IPS-18a (cell line): ENCODE results near the gene RNF114.
"Not testable (repeated sequence)": the region's sequence is repeated elsewhere in the genome, so short reads cannot be mapped to it uniquely, and the experiment has no call there.

Source experiments
- H3K27ac ChIP-seq: one replicate; pipeline ENCODE4 v1.5.1; 2013; ENCODE audit warnings: low read length
- H3K27me3 ChIP-seq: one replicate; pipeline ENCODE4 v1.6.1; 2013; ENCODE audit warnings: mild to moderate bottlenecking, low read length; ENCODE audit not compliant: control insufficient read depth, insufficient read depth
- H3K36me3 ChIP-seq: one replicate; pipeline ENCODE4 v1.6.1; 2013; ENCODE audit warnings: low read depth, low read length; ENCODE audit not compliant: control insufficient read depth
- H3K4me1 ChIP-seq: one replicate; pipeline ENCODE4 v1.6.1; 2013; ENCODE audit warnings: low read depth, low read length; ENCODE audit not compliant: control insufficient read depth
- H3K4me3 ChIP-seq: one replicate; pipeline ENCODE4 v1.5.1; 2013; ENCODE audit warnings: low read length
- H3K9ac ChIP-seq: one replicate; pipeline ENCODE4 v1.6.1; 2013; ENCODE audit warnings: mild to moderate bottlenecking, low read length, moderate library complexity
- H3K9me3 ChIP-seq: one replicate; pipeline ENCODE4 v1.6.1; 2013; ENCODE audit warnings: low read depth, low read length; ENCODE audit not compliant: control insufficient read depth

Gene RNF114

DNA sequence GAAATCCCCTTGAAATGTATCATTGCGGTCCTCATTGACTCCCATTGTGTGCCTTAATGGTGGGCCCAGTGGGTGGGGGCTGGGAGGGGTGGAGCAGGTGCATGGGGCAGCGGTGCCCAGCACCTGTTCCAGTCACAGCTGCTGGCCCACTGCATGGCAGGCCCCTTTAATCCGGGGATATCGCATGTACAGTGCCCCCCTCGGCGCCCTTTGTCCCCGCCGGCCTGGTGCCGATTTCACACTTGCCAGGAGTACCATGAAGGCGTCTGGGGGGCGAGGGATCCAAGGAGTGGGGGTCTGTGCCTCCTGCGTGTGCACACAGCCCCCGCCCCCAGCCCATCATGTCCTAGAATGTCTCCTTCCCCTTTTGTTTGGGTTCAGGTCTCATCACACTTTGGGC is 49.4 kb downstream of the RNF114 start:
- Histone ChIP-seq H3K4me1 (peaks cover 56% of the 10 kb centered on the region), H3K36me3 (no peaks in the 10 kb centered on the region), H3K27me3 (peaks cover 28% of the 10 kb centered on the region), H3K9me3 (no peaks in the 10 kb centered on the region), H3K4me3 (no peak overlapping the region), H3K27ac (no peak overlapping the region), H3K9ac (no peak overlapping the region)

DNA sequence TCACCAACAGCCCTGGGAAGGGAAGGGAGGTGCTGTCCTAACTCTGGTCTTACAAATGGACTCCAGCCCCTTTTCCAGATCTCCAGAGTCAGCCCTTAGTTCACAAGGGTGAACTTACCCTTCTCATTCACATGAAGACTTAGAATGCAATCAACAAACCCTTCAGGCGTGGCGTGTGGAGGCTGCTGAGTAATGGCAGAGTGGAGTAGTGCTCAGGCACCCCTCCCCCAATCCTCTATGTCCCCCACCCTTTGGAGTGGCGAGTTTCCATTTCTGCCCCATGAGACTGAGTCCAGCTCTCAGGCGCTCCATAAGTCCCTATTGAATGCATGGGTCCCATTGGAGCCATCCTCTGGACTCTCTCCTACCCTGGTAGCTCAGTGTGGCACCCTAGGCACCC is 49.9 kb downstream of the RNF114 start:
- H3K4me3 ChIP-seq, result no peak overlapping the region
- no peak overlapping the region for H3K9ac ChIP-seq
- no peak overlapping the region for H3K27ac ChIP-seq
- no peaks in the 10 kb centered on the region for H3K36me3 ChIP-seq
- no peaks in the 10 kb centered on the region for H3K9me3 ChIP-seq
- peaks cover 24% of the 10 kb centered on the region for H3K27me3 ChIP-seq
- peaks cover 56% of the 10 kb centered on the region for H3K4me1 ChIP-seq

DNA sequence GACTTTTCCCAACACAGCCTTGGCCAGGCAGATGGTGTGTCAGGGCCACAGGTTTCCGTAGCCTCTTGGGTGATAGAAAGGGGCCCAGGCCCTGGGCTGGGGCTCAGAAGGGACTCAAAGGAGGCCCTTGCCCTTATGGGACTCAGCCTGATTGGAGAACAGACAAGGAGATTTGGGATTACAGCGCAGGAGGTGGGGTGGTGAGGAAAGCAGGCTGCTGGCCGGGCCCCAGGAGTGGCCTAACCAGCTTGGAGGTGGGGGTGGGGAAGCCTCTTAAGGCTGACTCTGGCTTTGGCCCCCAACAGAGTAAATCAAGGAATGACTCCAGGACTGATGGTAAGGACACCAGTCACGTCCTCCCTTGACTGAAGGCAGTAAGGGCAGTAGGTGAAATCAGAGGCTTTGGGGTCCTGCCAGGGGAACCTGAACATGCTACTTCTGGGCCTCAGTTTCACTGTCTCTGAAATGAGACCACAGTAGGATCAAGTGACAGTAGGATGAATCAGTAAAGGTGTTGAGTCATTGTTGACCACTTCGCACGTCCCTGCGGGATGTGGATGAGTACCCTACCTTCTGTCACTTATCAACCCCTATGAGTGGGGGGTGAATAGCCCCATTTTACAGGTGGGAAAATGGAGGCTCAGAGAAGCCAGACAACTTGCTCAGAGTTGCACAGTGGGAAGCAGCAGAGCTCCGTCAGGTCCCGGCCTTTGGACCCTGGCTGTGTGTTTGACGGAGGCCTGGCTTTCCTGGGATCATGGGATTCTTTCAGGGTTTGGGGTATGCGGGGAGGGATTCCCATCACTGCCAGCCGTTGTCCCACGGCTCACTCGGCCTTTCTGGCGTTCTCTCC is 51.0 kb downstream of the RNF114 start:
- Histone ChIP-seq H3K9me3 (no peaks in the 10 kb centered on the region), H3K4me3 (no peak overlapping the region), H3K36me3 (no peaks in the 10 kb centered on the region), H3K4me1 (peaks cover 44% of the 10 kb centered on the region), H3K9ac (no peak overlapping the region), H3K27me3 (peaks cover 12% of the 10 kb centered on the region), H3K27ac (no peak overlapping the region)

DNA sequence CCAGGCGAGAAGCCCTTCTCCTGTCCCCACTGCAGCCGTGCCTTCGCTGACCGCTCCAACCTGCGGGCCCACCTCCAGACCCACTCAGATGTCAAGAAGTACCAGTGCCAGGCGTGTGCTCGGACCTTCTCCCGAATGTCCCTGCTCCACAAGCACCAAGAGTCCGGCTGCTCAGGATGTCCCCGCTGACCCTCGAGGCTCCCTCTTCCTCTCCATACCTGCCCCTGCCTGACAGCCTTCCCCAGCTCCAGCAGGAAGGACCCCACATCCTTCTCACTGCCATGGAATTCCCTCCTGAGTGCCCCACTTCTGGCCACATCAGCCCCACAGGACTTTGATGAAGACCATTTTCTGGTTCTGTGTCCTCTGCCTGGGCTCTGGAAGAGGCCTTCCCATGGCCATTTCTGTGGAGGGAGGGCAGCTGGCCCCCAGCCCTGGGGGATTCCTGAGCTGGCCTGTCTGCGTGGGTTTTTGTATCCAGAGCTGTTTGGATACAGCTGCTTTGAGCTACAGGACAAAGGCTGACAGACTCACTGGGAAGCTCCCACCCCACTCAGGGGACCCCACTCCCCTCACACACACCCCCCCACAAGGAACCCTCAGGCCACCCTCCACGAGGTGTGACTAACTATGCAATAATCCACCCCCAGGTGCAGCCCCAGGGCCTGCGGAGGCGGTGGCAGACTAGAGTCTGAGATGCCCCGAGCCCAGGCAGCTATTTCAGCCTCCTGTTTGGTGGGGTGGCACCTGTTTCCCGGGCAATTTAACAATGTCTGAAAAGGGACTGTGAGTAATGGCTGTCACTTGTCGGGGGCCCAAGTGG is 51.9 kb downstream of the RNF114 start:
- no peak overlapping the region for H3K9ac ChIP-seq
- H3K36me3 ChIP-seq, result no peaks in the 10 kb centered on the region
- H3K9me3 ChIP-seq, result no peaks in the 10 kb centered on the region
- H3K4me3 ChIP-seq, result no peak overlapping the region
- H3K27me3 ChIP-seq, result peaks cover 9% of the 10 kb centered on the region
- H3K4me1 ChIP-seq, result peaks cover 43% of the 10 kb centered on the region
- H3K27ac ChIP-seq, result no peak overlapping the region

DNA sequence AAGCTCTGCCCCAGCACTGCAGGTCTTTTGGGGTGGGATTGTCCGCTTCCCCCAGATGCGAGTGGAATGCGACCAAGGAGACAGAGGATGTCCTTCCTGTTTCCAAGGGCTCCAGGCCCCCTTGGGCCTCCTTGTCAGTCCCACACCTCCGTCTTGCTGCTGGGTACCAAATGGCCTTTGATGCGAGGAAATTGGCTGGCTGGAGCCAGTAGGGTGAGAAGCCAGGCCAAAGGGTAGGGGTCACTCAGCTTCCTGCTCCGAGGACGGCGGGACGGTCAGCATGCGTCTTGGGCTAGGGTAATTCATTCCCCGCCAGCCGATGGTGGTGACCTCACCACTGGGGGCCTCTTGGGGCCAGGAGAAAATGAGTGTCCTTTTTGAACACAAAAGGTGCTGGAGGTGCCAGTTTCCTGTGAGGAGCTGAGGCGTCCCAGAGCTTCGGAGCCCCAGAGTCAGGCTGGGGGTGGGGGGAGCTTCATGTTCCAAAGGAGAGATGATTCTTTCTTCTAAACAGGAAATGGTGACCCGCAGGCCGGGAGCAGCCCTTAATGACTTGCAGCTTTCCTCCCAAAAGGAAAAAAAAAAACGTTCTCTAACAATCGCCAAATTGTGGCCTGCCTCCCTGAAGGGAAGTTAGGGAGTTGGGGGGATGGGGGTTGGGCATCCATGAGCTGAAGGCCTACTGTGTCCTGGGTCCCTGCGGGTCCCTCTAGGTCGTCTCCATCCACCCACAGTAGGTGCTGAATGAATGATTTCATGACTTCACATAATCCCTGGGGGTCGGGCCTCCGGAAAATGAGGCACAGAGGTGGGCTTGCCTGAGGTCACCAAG is 53.3 kb downstream of the RNF114 start:
- H3K27me3 ChIP-seq, result no peaks in the 10 kb centered on the region
- H3K4me3 ChIP-seq, result no peak overlapping the region
- H3K4me1 ChIP-seq, result peaks cover 43% of the 10 kb centered on the region
- H3K36me3 ChIP-seq, result no peaks in the 10 kb centered on the region
- H3K9ac ChIP-seq, result peak overlapping the region; percentile 16
- H3K9me3 ChIP-seq, result no peaks in the 10 kb centered on the region
- H3K27ac ChIP-seq, result peak overlapping the region; percentile 12

DNA sequence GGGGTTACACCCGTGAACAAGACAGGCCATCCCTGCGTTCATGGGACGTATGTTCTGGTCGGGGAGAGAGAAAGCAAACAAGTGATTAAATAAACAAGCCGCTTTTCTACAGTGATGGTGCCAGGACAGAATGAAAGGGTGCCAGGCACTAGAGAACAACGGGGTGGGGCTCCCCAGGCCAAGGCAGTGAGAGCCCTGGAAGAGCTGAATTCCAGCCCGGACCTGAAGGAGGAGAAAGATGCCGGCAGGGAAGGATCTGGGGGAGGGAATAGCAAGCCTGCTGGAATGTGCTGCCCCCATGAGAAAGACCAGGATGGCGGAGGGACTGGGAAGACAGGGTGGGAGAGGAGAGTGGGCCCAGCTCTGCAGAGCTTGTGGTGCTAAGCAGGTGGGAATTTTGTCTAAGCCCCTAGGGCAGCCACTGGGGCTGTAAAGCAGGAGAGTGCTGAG is 54.1 kb downstream of the RNF114 start:
- H3K4me3 ChIP-seq, result no peak overlapping the region
- H3K9me3 ChIP-seq, result no peaks in the 10 kb centered on the region
- no peak overlapping the region for H3K27ac ChIP-seq
- no peaks in the 10 kb centered on the region for H3K27me3 ChIP-seq
- peak overlapping the region; percentile 16 for H3K9ac ChIP-seq
- H3K4me1 ChIP-seq, result peaks cover 35% of the 10 kb centered on the region
- H3K36me3 ChIP-seq, result no peaks in the 10 kb centered on the region

DNA sequence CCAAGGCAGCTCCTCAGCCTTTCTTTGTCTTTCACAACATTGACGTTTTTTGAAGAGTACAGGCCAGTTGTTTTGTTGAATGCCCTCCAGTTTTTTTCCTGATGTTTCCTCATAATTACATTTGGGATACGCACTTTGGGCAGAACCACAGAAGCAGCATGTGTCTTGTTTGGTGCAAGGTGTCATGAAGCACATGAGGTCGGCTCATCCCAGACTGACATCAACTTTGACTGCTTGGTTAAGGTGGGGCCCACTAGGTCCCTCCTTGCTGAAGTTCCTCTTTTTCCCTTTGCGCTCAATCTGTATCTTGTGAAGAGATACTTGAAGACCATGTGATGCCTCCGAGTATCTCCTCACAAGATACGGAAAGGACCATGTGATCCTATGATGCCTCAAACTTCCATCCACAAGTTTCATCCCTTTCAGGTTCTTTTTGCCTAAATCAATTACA is 57.1 kb downstream of the RNF114 start:
- peaks cover 22% of the 10 kb centered on the region for H3K4me1 ChIP-seq
- H3K9me3 ChIP-seq, result no peaks in the 10 kb centered on the region
- no peak overlapping the region for H3K9ac ChIP-seq
- no peaks in the 10 kb centered on the region for H3K36me3 ChIP-seq
- no peak overlapping the region for H3K27ac ChIP-seq
- H3K27me3 ChIP-seq, result no peaks in the 10 kb centered on the region
- no peak overlapping the region for H3K4me3 ChIP-seq

DNA sequence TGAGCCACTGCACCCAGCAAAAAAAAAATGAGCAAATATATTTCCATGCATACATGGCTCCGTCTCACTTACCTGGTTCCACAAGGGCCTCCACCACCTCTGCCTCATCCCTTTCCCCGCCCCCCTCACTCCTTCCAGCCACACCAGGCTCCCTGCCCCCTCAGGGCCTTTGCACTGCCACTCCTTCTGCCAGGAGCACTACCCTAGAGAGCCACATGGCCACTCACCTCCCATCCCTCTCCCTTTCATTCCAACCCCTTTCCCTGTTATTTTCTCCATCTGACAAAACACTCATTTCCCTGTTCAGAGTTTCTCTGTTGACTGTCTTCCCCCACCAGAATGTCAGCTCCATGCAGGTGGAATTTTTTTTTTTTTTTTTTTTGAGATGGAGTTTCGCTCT is 59.4 kb downstream of the RNF114 start:
- Histone ChIP-seq H3K36me3 (no peaks in the 10 kb centered on the region), H3K9ac (no peak overlapping the region), H3K4me1 (peaks cover 4% of the 10 kb centered on the region)

DNA sequence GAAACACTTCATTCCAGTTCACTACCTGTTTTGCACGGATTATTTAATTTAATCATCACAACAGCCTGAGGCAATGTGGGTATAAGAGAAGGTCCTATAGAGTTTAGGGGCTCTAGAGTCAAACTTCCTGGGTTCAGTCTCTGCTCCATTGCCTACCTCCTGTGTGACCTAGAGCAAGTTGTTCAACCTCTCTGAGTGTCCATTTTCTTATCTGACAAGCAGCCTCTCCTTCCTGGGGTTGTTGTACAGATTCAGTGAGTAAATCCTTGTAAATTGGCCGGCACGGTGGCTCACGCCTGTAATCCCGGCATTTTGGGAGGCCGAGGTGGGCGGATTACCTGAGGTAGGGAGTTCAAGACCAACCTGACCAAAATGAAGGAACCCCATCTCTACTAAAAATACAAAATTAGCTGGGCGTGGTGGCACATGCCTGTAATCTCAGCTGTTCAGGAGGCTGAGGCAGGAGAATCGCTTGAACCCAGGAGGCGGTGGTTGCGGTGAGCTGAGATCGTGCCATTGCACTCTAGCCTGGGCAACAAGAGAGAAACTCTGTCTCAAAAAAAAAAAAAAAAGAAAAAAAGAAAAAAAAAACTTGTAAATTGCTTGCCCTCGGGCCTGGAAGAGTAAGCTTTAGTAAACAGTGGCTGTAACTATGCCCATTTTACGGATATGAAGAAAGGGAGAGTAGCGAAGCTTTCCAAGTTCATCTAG is 62.4 kb downstream of the RNF114 start:
- H3K36me3 ChIP-seq, H3K27ac ChIP-seq, H3K9ac ChIP-seq, H3K9me3 ChIP-seq, H3K4me3 ChIP-seq, H3K4me1 ChIP-seq, H3K27me3 ChIP-seq: not testable (repeated sequence)

More for the DNA sequence above, 59.4 kb downstream of the RNF114 start:
- no peaks in the 10 kb centered on the region for H3K27me3 ChIP-seq
- no peak overlapping the region for H3K4me3 ChIP-seq
- no peaks in the 10 kb centered on the region for H3K9me3 ChIP-seq
- no peak overlapping the region for H3K27ac ChIP-seq

DNA sequence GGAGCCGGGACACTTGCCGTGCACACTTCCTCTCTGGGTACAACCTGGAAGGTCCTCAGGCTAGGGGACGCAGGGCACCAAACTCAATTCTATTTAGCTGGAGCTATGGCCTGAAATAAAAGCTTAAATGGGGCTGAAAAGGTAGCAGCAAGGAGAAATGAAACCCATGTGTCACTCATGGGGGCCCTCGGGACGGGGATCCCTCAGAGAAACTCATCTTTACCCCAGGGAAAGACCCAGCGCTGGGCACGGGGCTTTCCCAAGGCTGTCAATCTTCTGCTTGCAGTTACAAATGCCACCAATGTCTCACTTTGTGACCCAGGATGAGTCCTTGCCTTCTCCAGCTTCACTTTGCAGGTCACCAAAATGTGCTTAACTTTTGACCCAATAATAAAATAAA is 63.1 kb downstream of the RNF114 start:
- Histone ChIP-seq H3K4me3 (no peak overlapping the region), H3K9ac (no peak overlapping the region), H3K27me3 (no peaks in the 10 kb centered on the region), H3K4me1 (no peaks in the 10 kb centered on the region), H3K36me3 (no peaks in the 10 kb centered on the region), H3K27ac (no peak overlapping the region), H3K9me3 (no peaks in the 10 kb centered on the region)
